ENCODE results near the gene OR5H15. TPM values are rescaled to one million over a fixed set of nuclear protein-coding genes. Genes with fewer than 3 reads are reported as not detected.
"Not testable (repeated sequence)": the region's sequence is repeated elsewhere in the genome, so short reads cannot be mapped to it uniquely, and the experiment has no call there.

The OR5H15 gene
- total RNA-seq, 1 donor from 2014 or later: not detected

DNA sequence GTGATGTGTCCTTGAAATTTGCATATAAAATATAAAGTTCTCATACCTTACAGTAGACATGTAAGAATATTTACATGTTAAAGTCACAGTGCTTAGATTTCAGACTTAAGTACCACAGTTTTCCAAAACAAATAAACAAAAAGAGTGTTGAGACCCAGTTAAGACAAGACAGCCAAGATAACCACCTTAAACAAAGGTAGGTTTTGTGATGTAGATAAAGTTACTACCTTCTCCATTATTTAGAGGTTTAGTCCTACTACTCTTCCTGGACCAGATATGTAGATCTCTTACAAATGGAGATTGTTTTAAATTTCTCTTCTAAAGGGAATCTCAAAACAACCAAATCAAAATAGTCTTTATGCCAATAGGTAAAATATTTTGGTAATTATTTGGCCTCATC lies 15.7 kb downstream of the OR5H15 start:
- Mint-ChIP-seq H3K36me3 (no peaks in the 10 kb centered on the region), H3K27ac (no peak overlapping the region), H3K4me1 (ENCODE audit: unreplicated experiment) (no peaks in the 10 kb centered on the region), H3K27me3 (no peaks in the 10 kb centered on the region), H3K9me3 (no peaks in the 10 kb centered on the region), H3K4me3 (no peak overlapping the region)
- no peak for DNase-seq (ENCODE audit: extremely low spot score, unreplicated experiment)
- TF ChIP-seq CTCF (conservative IDR thresholded peaks at IDR 0.05): no peak

DNA sequence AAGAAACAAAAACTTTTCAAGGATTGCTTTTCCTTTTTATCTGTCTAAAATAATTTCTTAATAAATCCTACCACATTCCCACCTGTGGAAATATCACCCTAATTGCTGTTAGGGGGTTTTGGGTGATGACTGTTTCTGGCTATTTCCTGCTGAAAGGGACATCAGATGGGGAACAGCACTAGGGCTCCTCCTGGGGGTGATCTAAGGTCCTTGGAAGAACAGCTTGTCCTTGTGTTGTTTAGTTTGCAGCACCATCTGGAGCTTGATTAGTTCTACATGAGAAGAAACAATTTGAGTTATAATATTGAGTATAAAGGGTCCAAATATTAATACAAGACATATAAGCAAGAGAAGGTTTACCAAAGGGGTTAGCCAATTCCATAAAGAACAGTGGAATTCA lies 18.7 kb downstream of the OR5H15 start:
- Mint-ChIP-seq H3K9me3 (no peaks in the 10 kb centered on the region), H3K4me3 (no peak overlapping the region), H3K27me3 (no peaks in the 10 kb centered on the region), H3K36me3 (no peaks in the 10 kb centered on the region), H3K27ac (no peak overlapping the region), H3K4me1 (ENCODE audit: unreplicated experiment) (no peaks in the 10 kb centered on the region)
- TF ChIP-seq CTCF (conservative IDR thresholded peaks at IDR 0.05): peak; percentile 15
- DNase-seq (ENCODE audit: extremely low spot score, unreplicated experiment): no peak

- H3K36me3 Mint-ChIP-seq: no peaks in the 10 kb centered on the region
- TF ChIP-seq CTCF (conservative IDR thresholded peaks at IDR 0.05): peak; percentile 41
- H3K4me3 Mint-ChIP-seq: no peak overlapping the region
- no peaks in the 10 kb centered on the region for H3K27me3 Mint-ChIP-seq
- no peaks in the 10 kb centered on the region for H3K9me3 Mint-ChIP-seq
- H3K4me1 Mint-ChIP-seq (ENCODE audit: unreplicated experiment): no peaks in the 10 kb centered on the region
- no peak for DNase-seq (ENCODE audit: extremely low spot score, unreplicated experiment)
- no peak overlapping the region for H3K27ac Mint-ChIP-seq
Observed at GRCh38 chr3:98188545-98188944, 22.0 kb downstream of the OR5H15 start.

GRCh38 chr3:98190911-98191310 lies 24.4 kb downstream of the OR5H15 start:
- H3K27me3 Mint-ChIP-seq; H3K9me3 Mint-ChIP-seq; H3K27ac Mint-ChIP-seq; H3K4me3 Mint-ChIP-seq; DNase-seq (ENCODE audit: extremely low spot score, unreplicated experiment); H3K36me3 Mint-ChIP-seq; H3K4me1 Mint-ChIP-seq (ENCODE audit: unreplicated experiment): not testable (repeated sequence)

GRCh38 chr3:98196293-98196692 lies 29.8 kb downstream of the OR5H15 start:
- not testable (repeated sequence) for H3K9me3 Mint-ChIP-seq; H3K27ac Mint-ChIP-seq; H3K4me1 Mint-ChIP-seq (ENCODE audit: unreplicated experiment); H3K4me3 Mint-ChIP-seq; H3K36me3 Mint-ChIP-seq; H3K27me3 Mint-ChIP-seq; DNase-seq (ENCODE audit: extremely low spot score, unreplicated experiment)

DNA sequence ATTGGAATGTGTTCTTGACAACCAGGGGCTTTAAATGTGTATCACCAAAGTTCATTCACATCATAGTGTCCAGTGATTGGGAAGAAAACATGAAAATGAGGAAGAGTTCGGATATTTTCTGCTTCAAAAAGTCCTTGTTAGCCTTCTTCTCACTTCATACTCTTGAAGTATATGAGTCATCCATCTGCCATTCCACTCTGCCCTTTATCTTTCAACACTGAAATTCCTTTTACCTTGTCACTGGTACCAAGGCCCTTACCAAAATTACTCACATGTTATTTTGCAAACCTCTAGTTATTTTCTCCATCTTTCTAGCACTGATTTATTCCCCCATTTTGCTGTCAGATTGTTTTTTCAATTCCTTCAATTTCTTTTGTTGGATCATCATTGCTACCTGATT lies 32.5 kb downstream of the OR5H15 start:
- Mint-ChIP-seq H3K9me3 (no peaks in the 10 kb centered on the region), H3K4me3 (no peak overlapping the region), H3K36me3 (no peaks in the 10 kb centered on the region), H3K27me3 (peaks cover 3% of the 10 kb centered on the region), H3K27ac (no peak overlapping the region), H3K4me1 (ENCODE audit: unreplicated experiment) (no peaks in the 10 kb centered on the region)
- DNase-seq (ENCODE audit: extremely low spot score, unreplicated experiment): no peak
- TF ChIP-seq CTCF (conservative IDR thresholded peaks at IDR 0.05): no peak

DNA sequence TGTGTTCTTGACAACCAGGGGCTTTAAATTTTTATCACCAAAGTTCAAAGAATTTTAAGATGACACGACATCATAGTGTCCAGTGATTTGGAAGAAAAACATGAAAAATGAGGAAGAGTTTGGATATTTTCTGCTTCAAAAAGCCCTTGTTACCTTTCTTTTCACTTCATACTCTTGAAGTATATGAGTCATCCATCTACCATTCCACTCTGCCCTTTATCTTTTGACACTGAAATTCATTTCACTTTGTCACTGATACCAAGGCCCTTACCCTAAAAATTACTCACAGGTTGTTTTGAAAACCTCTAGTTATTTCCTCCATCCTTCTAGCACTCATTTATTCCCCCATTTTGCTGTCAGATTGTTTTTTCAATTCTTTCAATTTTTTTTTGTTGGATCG lies 42.7 kb downstream of the OR5H15 start:
- DNase-seq (ENCODE audit: extremely low spot score, unreplicated experiment): no peak
- Mint-ChIP-seq H3K27ac (no peak overlapping the region), H3K36me3 (no peaks in the 10 kb centered on the region), H3K4me3 (no peak overlapping the region), H3K4me1 (ENCODE audit: unreplicated experiment) (no peaks in the 10 kb centered on the region), H3K27me3 (peaks cover 10% of the 10 kb centered on the region), H3K9me3 (no peaks in the 10 kb centered on the region)
- no peak for TF ChIP-seq CTCF (conservative IDR thresholded peaks at IDR 0.05)

Data from type B pancreatic cell (in vitro differentiated cells).